HEK293 (cell line): ENCODE results near the gene KCTD19.

Source experiments
- CTCF ChIA-PET: fragments of 350-600 bp; formaldehyde crosslinking; extraction: SDS; loops from one replicate; lab custom pipeline; 2021; ENCODE audit warnings: antibody characterized with exemption; lab: Yijun Ruan, JAX
- POLR2A ChIA-PET: fragments of 300-600 bp; formaldehyde crosslinking; extraction: SDS; loops from one replicate; lab custom pipeline; 2020; ENCODE audit warnings: antibody characterized with exemption, inconsistent platforms; lab: Yijun Ruan, JAX
- H3K27ac ChIP-seq: fragments of 200-500 bp; sonication (Bioruptor generic); 2 replicates; pipeline ENCODE4 v1.5.1; 2014; ENCODE audit warnings: low read depth, low read length, control low read depth, inconsistent platforms; ENCODE audit errors: extremely low read depth
- H3K36me3 ChIP-seq, 2 experiments: fragments of 200-500 bp in 1 of 2; sonication (Bioruptor generic) in 1 of 2; 1 replicate in 1 of 2; 2 replicates in 1 of 2; pipeline ENCODE4 v1.5.1; 2014 to 2017; ENCODE audit warnings: inconsistent platforms in 2 of 2, low read length in 2 of 2; ENCODE audit not compliant: control insufficient read depth in 2 of 2, insufficient read depth in 1 of 2
- H3K4me1 ChIP-seq: fragments of 200-500 bp; sonication (Bioruptor generic); 2 replicates; pipeline ENCODE4 v1.5.1; 2014; ENCODE audit warnings: mild to moderate bottlenecking, low read length, inconsistent platforms; ENCODE audit not compliant: control insufficient read depth, insufficient read depth
- H3K4me3 ChIP-seq: 2 replicates; pipeline ENCODE4 v1.5.1; 2011; ENCODE audit warnings: low read depth, mild to moderate bottlenecking, control low read depth, low read length, moderate library complexity
- H3K9me3 ChIP-seq: fragments of 200-500 bp; sonication (Bioruptor generic); 2 replicates; pipeline ENCODE4 v1.5.1; 2014; ENCODE audit warnings: low read depth, low read length, inconsistent platforms; ENCODE audit not compliant: control insufficient read depth, insufficient read depth
- BCL11A ChIP-seq: fragments of 450-650 bp; formaldehyde crosslinking; IDR thresholded peaks from 2 replicates; pipeline ENCODE4 v1.5.1; 2016; ENCODE audit warnings: low read depth, missing biosample characterization, missing genetic modification characterization
- EGR2 ChIP-seq: fragments of 450-650 bp; formaldehyde crosslinking; IDR thresholded peaks from 2 replicates; pipeline ENCODE4 v1.5.1; 2016; ENCODE audit warnings: low read depth, missing biosample characterization, missing genetic modification characterization
- KLF10 ChIP-seq: fragments of 450-650 bp; IDR thresholded peaks from 2 replicates; pipeline ENCODE4 v1.5.1; 2018; ENCODE audit warnings: missing biosample characterization, mild to moderate bottlenecking, missing genetic modification characterization
- OSR2 ChIP-seq: fragments of 450-650 bp; formaldehyde crosslinking; IDR thresholded peaks from 2 replicates; pipeline ENCODE4 v1.5.1; 2016; ENCODE audit warnings: missing biosample characterization, missing genetic modification characterization
- ZBTB26 ChIP-seq: fragments of 450-650 bp; formaldehyde crosslinking; optimal IDR thresholded peaks from 2 replicates; pipeline ENCODE3; 2016; ENCODE audit warnings: missing biosample characterization, mild to moderate bottlenecking, missing genetic modification characterization
- ZBTB48 ChIP-seq: fragments of 450-650 bp; formaldehyde crosslinking; IDR thresholded peaks from 2 replicates; pipeline ENCODE4 v1.5.1; 2016; ENCODE audit warnings: missing biosample characterization, missing genetic modification characterization
- ZEB2 ChIP-seq: fragments of 450-650 bp; formaldehyde crosslinking; IDR thresholded peaks from 2 replicates; pipeline ENCODE4 v1.5.1; 2016; ENCODE audit warnings: missing biosample characterization, missing genetic modification characterization
- ZFP69B ChIP-seq: fragments of 450-650 bp; formaldehyde crosslinking; IDR thresholded peaks from 2 replicates; pipeline ENCODE4 v1.5.1; 2016; ENCODE audit warnings: missing biosample characterization, missing genetic modification characterization
- ZNF121 ChIP-seq: fragments of 450-650 bp; formaldehyde crosslinking; IDR thresholded peaks from 2 replicates; pipeline ENCODE4 v1.5.1; 2016; ENCODE audit warnings: missing biosample characterization, missing genetic modification characterization
- ZNF133 ChIP-seq: fragments of 450-650 bp; formaldehyde crosslinking; IDR thresholded peaks from 2 replicates; pipeline ENCODE4 v1.5.1; 2016; ENCODE audit warnings: missing biosample characterization, missing genetic modification characterization
- ZNF18 ChIP-seq: fragments of 450-650 bp; formaldehyde crosslinking; IDR thresholded peaks from 2 replicates; pipeline ENCODE4 v1.5.1; 2016; ENCODE audit warnings: missing biosample characterization, missing genetic modification characterization
- ZNF350 ChIP-seq: fragments of 450-650 bp; formaldehyde crosslinking; IDR thresholded peaks from 2 replicates; pipeline ENCODE4 v1.5.0; 2017; ENCODE audit warnings: missing biosample characterization, mild to moderate bottlenecking, missing genetic modification characterization
- ZNF366 ChIP-seq: fragments of 450-650 bp; formaldehyde crosslinking; conservative IDR thresholded peaks from 2 replicates; pipeline ENCODE4 v1.5.1; 2016; ENCODE audit warnings: missing biosample characterization, missing genetic modification characterization
- ZNF37A ChIP-seq: fragments of 450-650 bp; IDR thresholded peaks from 2 replicates; pipeline ENCODE4 v1.5.1; 2018; ENCODE audit warnings: missing biosample characterization, missing genetic modification characterization
- ZNF394 ChIP-seq: fragments of 450-650 bp; formaldehyde crosslinking; IDR thresholded peaks from 2 replicates; pipeline ENCODE4 v1.5.1; 2016; ENCODE audit warnings: missing biosample characterization, missing genetic modification characterization, mild to moderate bottlenecking, moderate library complexity, borderline replicate concordance
- ZNF513 ChIP-seq: fragments of 450-650 bp; IDR thresholded peaks from 2 replicates; pipeline ENCODE4 v1.5.1; 2018; ENCODE audit warnings: missing biosample characterization, missing genetic modification characterization
- ZNF561 ChIP-seq: fragments of 450-650 bp; IDR thresholded peaks from 2 replicates; pipeline ENCODE4 v1.5.1; 2018; ENCODE audit warnings: missing biosample characterization, missing genetic modification characterization, borderline replicate concordance
- ZNF623 ChIP-seq: fragments of 450-650 bp; formaldehyde crosslinking; IDR thresholded peaks from 2 replicates; pipeline ENCODE4 v1.5.1; 2016; ENCODE audit warnings: missing biosample characterization, missing genetic modification characterization
- ZNF654 ChIP-seq: fragments of 450-650 bp; formaldehyde crosslinking; IDR thresholded peaks from 2 replicates; pipeline ENCODE4 v1.5.1; 2016; ENCODE audit warnings: low read depth, missing biosample characterization, missing genetic modification characterization
- ZNF660 ChIP-seq: fragments of 450-650 bp; IDR thresholded peaks from 2 replicates; pipeline ENCODE4 v1.5.1; 2018; ENCODE audit warnings: missing biosample characterization, mild to moderate bottlenecking, missing genetic modification characterization
- ZNF701 ChIP-seq: fragments of 450-650 bp; formaldehyde crosslinking; IDR thresholded peaks from 2 replicates; pipeline ENCODE4 v1.5.1; 2016; ENCODE audit warnings: missing biosample characterization, missing genetic modification characterization
- ZNF707 ChIP-seq: fragments of 450-650 bp; formaldehyde crosslinking; IDR thresholded peaks from 2 replicates; pipeline ENCODE4 v1.5.1; 2016; ENCODE audit warnings: missing biosample characterization, missing genetic modification characterization
- TF ChIP-seq, protein P1 (sequence below): fragments of 450-650 bp; formaldehyde crosslinking; IDR thresholded peaks from 2 replicates; pipeline ENCODE4 v1.5.1; 2016; ENCODE audit warnings: missing biosample characterization, missing genetic modification characterization, borderline replicate concordance
- TF ChIP-seq, protein P2 (sequence below): fragments of 450-650 bp; formaldehyde crosslinking; IDR thresholded peaks from 2 replicates; pipeline ENCODE4 v1.5.1; 2016; ENCODE audit warnings: missing biosample characterization, missing genetic modification characterization

The KCTD19 gene

DNA sequence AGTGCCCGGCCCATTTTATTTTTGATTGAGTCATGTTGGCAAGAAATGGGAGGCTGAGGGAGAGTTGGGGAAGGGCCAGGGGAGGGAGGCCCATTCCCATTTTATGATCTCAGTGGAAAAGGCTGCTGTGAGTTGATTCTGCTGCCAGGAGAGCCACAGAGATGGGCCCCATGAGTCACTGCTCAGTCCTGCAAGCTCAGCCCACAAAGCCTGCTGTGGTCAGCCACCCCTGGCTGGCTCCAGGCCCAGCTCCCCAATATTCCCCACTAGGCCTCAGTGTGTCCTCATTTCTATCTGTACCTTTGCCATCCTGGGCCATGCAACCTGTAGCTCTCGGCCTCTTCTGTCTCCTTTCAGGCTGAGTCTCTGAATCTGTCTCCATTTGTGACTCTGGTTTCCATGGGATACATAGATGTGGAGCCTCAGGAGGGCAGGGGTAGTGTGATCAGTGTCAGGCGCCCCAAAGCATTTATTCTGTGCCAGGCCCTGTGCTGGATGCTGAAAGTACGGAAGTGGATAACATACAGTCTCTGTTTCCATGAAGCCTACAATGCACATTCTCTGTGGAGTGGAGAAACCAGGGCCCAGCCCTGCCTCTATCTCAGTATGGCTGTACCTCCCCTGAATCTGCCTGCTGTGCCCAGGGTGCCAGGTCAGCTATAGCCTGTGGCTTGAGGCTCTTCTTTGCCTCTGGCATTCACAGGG, 49.1 kb downstream of the KCTD19 start (continued):
- no peak for TF ChIP-seq ZNF513
- TF ChIP-seq ZNF394, result 0 out of 2 replicates have a peak, but pooled peaks have one; percentile 14
- no peak for TF ChIP-seq ZNF701 (tag by site-specific recombination)
- TF ChIP-seq ZNF133 (tag by site-specific recombination), result no peak
- peak; percentile 57; the same call in 1 of the 2 replicates for TF ChIP-seq ZEB2 (tag by site-specific recombination)
- no peak for TF ChIP-seq KLF10 (tag by site-specific recombination)
- no peak for TF ChIP-seq ZNF121 (tag by site-specific recombination)
- TF ChIP-seq, all 188 proteins: peak for 15

GRCh38 chr16:67275321-67275720, 51.2 kb downstream of the KCTD19 start:
- Histone ChIP-seq H3K4me1 (no peaks in the 10 kb centered on the region), H3K27ac (no peak overlapping the region), H3K4me3 (no peak overlapping the region), H3K9me3 (no peaks in the 10 kb centered on the region), H3K36me3 (peaks cover 0 to 29% of the 10 kb centered on the region in 2 experiments; a peak in 2 of 3 replicates)
- CTCF ChIA-PET, result no interaction called here
- POLR2A ChIA-PET, result interaction anchor here (0.6 kb wide), 1 partner anchor 64 kb away, joined by 4 read pairs; no protein-coding TSS in a partner anchor
- TF ChIP-seq ZNF37A (tag by site-specific recombination), result no peak
- TF ChIP-seq ZBTB26, result no peak
- TF ChIP-seq ZNF561 (tag by site-specific recombination), result no peak
- TF ChIP-seq ZFP69B (tag by site-specific recombination), result no peak
- no peak for TF ChIP-seq ZNF660 (tag by site-specific recombination)
- no peak for TF ChIP-seq ZNF654 (tag by site-specific recombination)
- no peak for TF ChIP-seq ZNF623 (tag by site-specific recombination)
- no peak for TF ChIP-seq BCL11A (tag by site-specific recombination)
- TF ChIP-seq, protein P1, sequence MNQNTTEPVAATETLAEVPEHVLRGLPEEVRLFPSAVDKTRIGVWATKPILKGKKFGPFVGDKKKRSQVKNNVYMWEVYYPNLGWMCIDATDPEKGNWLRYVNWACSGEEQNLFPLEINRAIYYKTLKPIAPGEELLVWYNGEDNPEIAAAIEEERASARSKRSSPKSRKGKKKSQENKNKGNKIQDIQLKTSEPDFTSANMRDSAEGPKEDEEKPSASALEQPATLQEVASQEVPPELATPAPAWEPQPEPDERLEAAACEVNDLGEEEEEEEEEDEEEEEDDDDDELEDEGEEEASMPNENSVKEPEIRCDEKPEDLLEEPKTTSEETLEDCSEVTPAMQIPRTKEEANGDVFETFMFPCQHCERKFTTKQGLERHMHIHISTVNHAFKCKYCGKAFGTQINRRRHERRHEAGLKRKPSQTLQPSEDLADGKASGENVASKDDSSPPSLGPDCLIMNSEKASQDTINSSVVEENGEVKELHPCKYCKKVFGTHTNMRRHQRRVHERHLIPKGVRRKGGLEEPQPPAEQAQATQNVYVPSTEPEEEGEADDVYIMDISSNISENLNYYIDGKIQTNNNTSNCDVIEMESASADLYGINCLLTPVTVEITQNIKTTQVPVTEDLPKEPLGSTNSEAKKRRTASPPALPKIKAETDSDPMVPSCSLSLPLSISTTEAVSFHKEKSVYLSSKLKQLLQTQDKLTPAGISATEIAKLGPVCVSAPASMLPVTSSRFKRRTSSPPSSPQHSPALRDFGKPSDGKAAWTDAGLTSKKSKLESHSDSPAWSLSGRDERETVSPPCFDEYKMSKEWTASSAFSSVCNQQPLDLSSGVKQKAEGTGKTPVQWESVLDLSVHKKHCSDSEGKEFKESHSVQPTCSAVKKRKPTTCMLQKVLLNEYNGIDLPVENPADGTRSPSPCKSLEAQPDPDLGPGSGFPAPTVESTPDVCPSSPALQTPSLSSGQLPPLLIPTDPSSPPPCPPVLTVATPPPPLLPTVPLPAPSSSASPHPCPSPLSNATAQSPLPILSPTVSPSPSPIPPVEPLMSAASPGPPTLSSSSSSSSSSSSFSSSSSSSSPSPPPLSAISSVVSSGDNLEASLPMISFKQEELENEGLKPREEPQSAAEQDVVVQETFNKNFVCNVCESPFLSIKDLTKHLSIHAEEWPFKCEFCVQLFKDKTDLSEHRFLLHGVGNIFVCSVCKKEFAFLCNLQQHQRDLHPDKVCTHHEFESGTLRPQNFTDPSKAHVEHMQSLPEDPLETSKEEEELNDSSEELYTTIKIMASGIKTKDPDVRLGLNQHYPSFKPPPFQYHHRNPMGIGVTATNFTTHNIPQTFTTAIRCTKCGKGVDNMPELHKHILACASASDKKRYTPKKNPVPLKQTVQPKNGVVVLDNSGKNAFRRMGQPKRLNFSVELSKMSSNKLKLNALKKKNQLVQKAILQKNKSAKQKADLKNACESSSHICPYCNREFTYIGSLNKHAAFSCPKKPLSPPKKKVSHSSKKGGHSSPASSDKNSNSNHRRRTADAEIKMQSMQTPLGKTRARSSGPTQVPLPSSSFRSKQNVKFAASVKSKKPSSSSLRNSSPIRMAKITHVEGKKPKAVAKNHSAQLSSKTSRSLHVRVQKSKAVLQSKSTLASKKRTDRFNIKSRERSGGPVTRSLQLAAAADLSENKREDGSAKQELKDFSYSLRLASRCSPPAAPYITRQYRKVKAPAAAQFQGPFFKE, result no peak
- no peak for TF ChIP-seq EGR2 (tag by site-specific recombination)
- TF ChIP-seq, protein P2, sequence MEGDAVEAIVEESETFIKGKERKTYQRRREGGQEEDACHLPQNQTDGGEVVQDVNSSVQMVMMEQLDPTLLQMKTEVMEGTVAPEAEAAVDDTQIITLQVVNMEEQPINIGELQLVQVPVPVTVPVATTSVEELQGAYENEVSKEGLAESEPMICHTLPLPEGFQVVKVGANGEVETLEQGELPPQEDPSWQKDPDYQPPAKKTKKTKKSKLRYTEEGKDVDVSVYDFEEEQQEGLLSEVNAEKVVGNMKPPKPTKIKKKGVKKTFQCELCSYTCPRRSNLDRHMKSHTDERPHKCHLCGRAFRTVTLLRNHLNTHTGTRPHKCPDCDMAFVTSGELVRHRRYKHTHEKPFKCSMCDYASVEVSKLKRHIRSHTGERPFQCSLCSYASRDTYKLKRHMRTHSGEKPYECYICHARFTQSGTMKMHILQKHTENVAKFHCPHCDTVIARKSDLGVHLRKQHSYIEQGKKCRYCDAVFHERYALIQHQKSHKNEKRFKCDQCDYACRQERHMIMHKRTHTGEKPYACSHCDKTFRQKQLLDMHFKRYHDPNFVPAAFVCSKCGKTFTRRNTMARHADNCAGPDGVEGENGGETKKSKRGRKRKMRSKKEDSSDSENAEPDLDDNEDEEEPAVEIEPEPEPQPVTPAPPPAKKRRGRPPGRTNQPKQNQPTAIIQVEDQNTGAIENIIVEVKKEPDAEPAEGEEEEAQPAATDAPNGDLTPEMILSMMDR (tag by site-specific recombination), result no peak
- no peak for TF ChIP-seq ZNF366 (tag by site-specific recombination)
- no peak for TF ChIP-seq ZNF350
- no peak for TF ChIP-seq OSR2
- no peak for TF ChIP-seq ZNF707
- TF ChIP-seq ZBTB48 (tag by site-specific recombination), result no peak
- no peak for TF ChIP-seq ZNF18 (tag by site-specific recombination)
